Esophagus muscularis mucosa (tissue), 4 donors: Measurements from ENCODE around the gene GHR. TPM values are rescaled to one million over a fixed set of nuclear protein-coding genes. Genes with fewer than 3 reads are reported as not detected.

ENCODE experiments used
- DNase-seq: peaks from one replicate; pipeline ENCODE4 v3.0.0-alpha.2; 2017; ENCODE audit errors: extremely low spot score
- H3K27ac ChIP-seq, 4 donors: fragments of 200-600 bp; sonication (generic); replicated peaks in 1 of 4; 1 replicate in 3 of 4; 2 replicates in 1 of 4; pipeline ENCODE4 v1.5.1; 2016 to 2019; ENCODE audit warnings: mild to moderate bottlenecking in 1 of 4
- H3K27me3 ChIP-seq, 4 donors: fragments of 200-600 bp; sonication (generic); one replicate each; pipeline versions ENCODE4 v1.5.1 to v1.6.0; 2016 to 2019
- H3K36me3 ChIP-seq, 4 donors: fragments of 200-600 bp; sonication (generic); one replicate each; pipeline ENCODE4 v1.5.1; 2016 to 2019
- H3K4me1 ChIP-seq, 4 donors: fragments of 200-600 bp; sonication (generic); one replicate each; pipeline ENCODE4 v1.5.1; 2016 to 2019
- H3K4me3 ChIP-seq, 4 donors: fragments of 200-600 bp; sonication (generic); 1 replicate in 2 of 4; 2 replicates in 2 of 4; pipeline ENCODE4 v1.5.1; 2016 to 2019; ENCODE audit warnings: mild to moderate bottlenecking in 4 of 4, moderate library complexity in 1 of 4
- H3K9me3 ChIP-seq, 4 donors: fragments of 200-600 bp; sonication (generic); 1 replicate in 3 of 4; 2 replicates in 1 of 4; pipeline ENCODE4 v1.5.1; 2016 to 2019
- CTCF ChIP-seq, 3 experiments: fragments of 200-600 bp in 2 of 3; fragments of 450-650 bp in 1 of 3; sonication (generic) in 2 of 3; IDR thresholded peaks; one replicate each; pipeline ENCODE4 v1.5.1; 2017 to 2019; ENCODE audit warnings: antibody characterized with exemption in 3 of 3, mild to moderate bottlenecking in 2 of 3, moderate library complexity in 1 of 3
- EP300 ChIP-seq: sonication (generic); formaldehyde crosslinking; IDR thresholded peaks from one replicate; pipeline ENCODE4 v1.6.1; 2017; ENCODE audit warnings: antibody characterized with exemption
- POLR2A ChIP-seq: fragments of 450-650 bp; IDR thresholded peaks from one replicate; pipeline ENCODE4 v1.6.1; 2017; ENCODE audit warnings: antibody characterized with exemption, moderate library complexity, mild to moderate bottlenecking, low read depth
- POLR2AphosphoS5 ChIP-seq, 2 donors: sonication (generic); formaldehyde crosslinking; IDR thresholded peaks; one replicate each; pipeline ENCODE4 v1.6.1; 2017; ENCODE audit warnings: antibody characterized with exemption in 2 of 2
- WGBS: methylation state at CpG from one replicate; pipeline ENCODE4 v1.1.5; 2018; 5-methylcytosine and 5-hydroxymethylcytosine counted together
- intact Hi-C: fragments of 100-400 bp; cut with DNase I; formaldehyde crosslinking; loops from one replicate; pipeline ENCODE4 v1.15.1; 2023
- total RNA-seq, 4 donors: library from RNA; depleted of rRNA; stranded (reverse); fragments of >200 nt; gene quantifications; one replicate each; pipeline versions ENCODE4 v1.1.0 to v1.2.1, GENCODE V29; 2016

Gene GHR
- total RNA-seq, 4 donors from 2014 or later = 5.3 to 9.1 (median 6.5) TPM

- Histone ChIP-seq H3K27me3 (no peaks in the 10 kb centered on the region), H3K9me3 (peaks cover 0 to 12% (median 5%) of the 10 kb centered on the region in 4 donors), H3K36me3 (no peaks in the 10 kb centered on the region), H3K4me1 (peaks cover 0 to 5% (median 4%) of the 10 kb centered on the region in 4 donors), H3K4me3 (no peak overlapping the region), H3K27ac (no peak overlapping the region)
- TF ChIP-seq POLR2A = no peak
- no peak for TF ChIP-seq EP300
- intact Hi-C loops = no loop called here
- no peak for DNase-seq
Observed at GRCh38 chr5:42542106-42542505, 118.9 kb downstream of the GHR start.

GRCh38 chr5:42543774-42544173 lies 120.5 kb downstream of the GHR start:
- Histone ChIP-seq H3K9me3 (peaks cover 0 to 12% (median 5%) of the 10 kb centered on the region in 4 donors), H3K36me3 (no peaks in the 10 kb centered on the region), H3K27ac (no peak overlapping the region), H3K27me3 (no peaks in the 10 kb centered on the region), H3K4me3 (no peak overlapping the region), H3K4me1 (peaks cover 3 to 22% (median 16%) of the 10 kb centered on the region in 4 donors)
- intact Hi-C loops = no loop called here
- TF ChIP-seq POLR2A = no peak
- no peak for DNase-seq
- WGBS = 86% methylated on average over 3 of the region's 3 CpGs

- Histone ChIP-seq H3K4me3 (no peak overlapping the region), H3K36me3 (no peaks in the 10 kb centered on the region), H3K9me3 (peaks cover 0 to 6% (median 0%) of the 10 kb centered on the region in 4 donors), H3K27me3 (no peaks in the 10 kb centered on the region), H3K27ac (no peak overlapping the region), H3K4me1 (peaks cover 3 to 22% (median 16%) of the 10 kb centered on the region in 4 donors)
- WGBS = 90% methylated on average over 3 of the region's 3 CpGs
- DNase-seq = no peak
- TF ChIP-seq POLR2A = no peak
- no peak for TF ChIP-seq EP300
- TF ChIP-seq CTCF (IDR thresholded peaks at IDR 0.05) = no peak
- TF ChIP-seq POLR2AphosphoS5 (IDR thresholded peaks at IDR 0.05) = no peak
- intact Hi-C loops = no loop called here
Observed at GRCh38 chr5:42545038-42545437, 121.8 kb downstream of the GHR start.

GRCh38 chr5:42547141-42547540 lies 123.9 kb downstream of the GHR start:
- H3K4me1 ChIP-seq = peaks cover 3 to 22% (median 16%) of the 10 kb centered on the region in 4 donors
- no peaks in the 10 kb centered on the region for H3K36me3 ChIP-seq
- no peak for DNase-seq
- H3K27me3 ChIP-seq = no peaks in the 10 kb centered on the region
- H3K27ac ChIP-seq = no peak overlapping the region
- H3K4me3 ChIP-seq = no peak overlapping the region
- no peaks in the 10 kb centered on the region for H3K9me3 ChIP-seq
- intact Hi-C loops = no loop called here
- 44% methylated on average over 2 of the region's 2 CpGs for WGBS
- TF ChIP-seq POLR2AphosphoS5 (IDR thresholded peaks at IDR 0.05) = no peak
- TF ChIP-seq POLR2A = no peak
- TF ChIP-seq CTCF (IDR thresholded peaks at IDR 0.05) = no peak
- TF ChIP-seq EP300 = no peak

GRCh38 chr5:42547894-42548293 lies 124.7 kb downstream of the GHR start:
- Histone ChIP-seq H3K9me3 (no peaks in the 10 kb centered on the region), H3K27ac (no peak overlapping the region), H3K4me3 (no peak overlapping the region), H3K4me1 (peaks cover 3 to 22% (median 16%) of the 10 kb centered on the region in 4 donors), H3K36me3 (no peaks in the 10 kb centered on the region), H3K27me3 (no peaks in the 10 kb centered on the region)
- TF ChIP-seq EP300 (no peak), POLR2A (no peak)
- WGBS = 63% methylated on average over 1 of the region's 1 CpG
- intact Hi-C loops = no loop called here
- DNase-seq = no peak

- no peaks in the 10 kb centered on the region for H3K36me3 ChIP-seq
- intact Hi-C loops = no loop called here
Observed at GRCh38 chr5:42552597-42552996, 129.4 kb downstream of the GHR start.

More at GRCh38 chr5:42552597-42552996, 129.4 kb downstream of the GHR start:
- H3K4me1 ChIP-seq = peaks cover 3 to 12% (median 8%) of the 10 kb centered on the region in 4 donors
- 82% methylated on average over 1 of the region's 1 CpG for WGBS
- DNase-seq = no peak
- no peaks in the 10 kb centered on the region for H3K27me3 ChIP-seq
- no peak overlapping the region for H3K27ac ChIP-seq
- H3K9me3 ChIP-seq = no peaks in the 10 kb centered on the region
- TF ChIP-seq CTCF (IDR thresholded peaks at IDR 0.05) (no peak), POLR2AphosphoS5 (IDR thresholded peaks at IDR 0.05) (no peak), POLR2A (no peak), EP300 (no peak)
- H3K4me3 ChIP-seq = no peak overlapping the region
